ENCODE data around the gene ITIH5.

The ITIH5 gene

GRCh38 chr10:7647062-7647664 is 19.6 kb downstream of the ITIH5 start:
- TF ChIP-seq CTCF (IDR thresholded peaks at IDR 0.05; ENCODE audit: low read length, missing control alignments) = no peak
- no peak overlapping the region for H3K4me3 ChIP-seq (replicated peaks; ENCODE audit: low read depth, low read length)
- no peak for DNase-seq (ENCODE audit: low read depth)

GRCh38 chr10:7642491-7643011 is 24.2 kb downstream of the ITIH5 start:
- H3K4me3 ChIP-seq (replicated peaks; ENCODE audit: low read depth, low read length) = no peak overlapping the region
- no peak for TF ChIP-seq CTCF (IDR thresholded peaks at IDR 0.05; ENCODE audit: low read length, missing control alignments)
- DNase-seq (ENCODE audit: low read depth) = no peak

- no peak for DNase-seq (ENCODE audit: low read depth)
- H3K4me3 ChIP-seq (replicated peaks; ENCODE audit: low read depth, low read length) = no peak overlapping the region
- TF ChIP-seq CTCF (IDR thresholded peaks at IDR 0.05; ENCODE audit: low read length, missing control alignments) = no peak
Measured at GRCh38 chr10:7635408-7636125, 31.2 kb downstream of the ITIH5 start.

GRCh38 chr10:7634142-7634894 is 32.4 kb downstream of the ITIH5 start:
- DNase-seq (ENCODE audit: low read depth) = no peak
- no peak overlapping the region for H3K4me3 ChIP-seq (replicated peaks; ENCODE audit: low read depth, low read length)
- no peak for TF ChIP-seq CTCF (IDR thresholded peaks at IDR 0.05; ENCODE audit: low read length, missing control alignments)

- no peak overlapping the region for H3K4me3 ChIP-seq (replicated peaks; ENCODE audit: low read depth, low read length)
- no peak for TF ChIP-seq CTCF (IDR thresholded peaks at IDR 0.05; ENCODE audit: low read length, missing control alignments)
- DNase-seq (ENCODE audit: low read depth) = peak; percentile 10
Measured at GRCh38 chr10:7626283-7626682, 40.5 kb downstream of the ITIH5 start.

- peak; percentile 26 for DNase-seq (ENCODE audit: low read depth)
- TF ChIP-seq CTCF (IDR thresholded peaks at IDR 0.05; ENCODE audit: low read length, missing control alignments) = no peak
- H3K4me3 ChIP-seq (replicated peaks; ENCODE audit: low read depth, low read length) = no peak overlapping the region
Measured at GRCh38 chr10:7625836-7626235, 40.9 kb downstream of the ITIH5 start.

Data from fibroblast of pulmonary artery (primary cell).